ENCODE measurements around the gene TTI1. TPM values are rescaled to one million over a fixed set of nuclear protein-coding genes. Genes with fewer than 3 reads are reported as not detected.
A peak's percentile ranks its signal among the peaks of the same experiment; 100 is the strongest.

Gene TTI1
- total and polyA plus RNA-seq, 2 of the 13 experiments (the other 11 are each of a cell fraction or from before 2014, with no cell fraction given) = 22.9 to 39.8 TPM

- TF ChIP-seq ZNF362 (CRISPR knock-in tag; IDR thresholded peaks at IDR 0.05; ENCODE audit: borderline replicate concordance) (no peak), RNF219 (CRISPR knock-in tag; IDR thresholded peaks at IDR 0.05) (no peak), ZSCAN22 (CRISPR knock-in tag; IDR thresholded peaks at IDR 0.05) (no peak), RAD21 (CRISPR knock-in tag; IDR thresholded peaks at IDR 0.05) (no peak), ZNF879 (CRISPR knock-in tag; IDR thresholded peaks at IDR 0.05) (no peak), ZNF124 (CRISPR knock-in tag; IDR thresholded peaks at IDR 0.05) (no peak), GZF1 (CRISPR knock-in tag; IDR thresholded peaks at IDR 0.05) (no peak), IKZF4 (CRISPR knock-in tag; IDR thresholded peaks at IDR 0.05; ENCODE audit: borderline replicate concordance, low read depth, not compliant biosample characterization) (no peak), ATF6 (CRISPR knock-in tag; conservative IDR thresholded peaks at IDR 0.05) (no peak), ZNF263 (CRISPR knock-in tag; IDR thresholded peaks at IDR 0.05) (no peak), ZNF574 (CRISPR knock-in tag; IDR thresholded peaks at IDR 0.05) (no peak), ZNF251 (CRISPR knock-in tag; IDR thresholded peaks at IDR 0.05) (no peak), CSRNP1 (CRISPR knock-in tag; IDR thresholded peaks at IDR 0.05) (no peak), ZNF367 (CRISPR knock-in tag; IDR thresholded peaks at IDR 0.05; ENCODE audit: borderline replicate concordance) (no peak), ZXDC (CRISPR knock-in tag; IDR thresholded peaks at IDR 0.05) (no peak), KDM6A (CRISPR knock-in tag; IDR thresholded peaks at IDR 0.05; ENCODE audit: low read depth) (no peak), MIER2 (CRISPR knock-in tag; IDR thresholded peaks at IDR 0.05) (peak; percentile 70; the same call in 1 of the 2 replicates), PRPF4 (IDR thresholded peaks at IDR 0.05; ENCODE audit: low read depth, low read length, poor library complexity, severe bottlenecking) (no peak)
These were observed 26.6 kb upstream of the TTI1 start (continued) for GRCh38 chr20:38059832-38060231.

All from HepG2 (cell line).